ENCODE results near the gene RBM11.

DNA sequence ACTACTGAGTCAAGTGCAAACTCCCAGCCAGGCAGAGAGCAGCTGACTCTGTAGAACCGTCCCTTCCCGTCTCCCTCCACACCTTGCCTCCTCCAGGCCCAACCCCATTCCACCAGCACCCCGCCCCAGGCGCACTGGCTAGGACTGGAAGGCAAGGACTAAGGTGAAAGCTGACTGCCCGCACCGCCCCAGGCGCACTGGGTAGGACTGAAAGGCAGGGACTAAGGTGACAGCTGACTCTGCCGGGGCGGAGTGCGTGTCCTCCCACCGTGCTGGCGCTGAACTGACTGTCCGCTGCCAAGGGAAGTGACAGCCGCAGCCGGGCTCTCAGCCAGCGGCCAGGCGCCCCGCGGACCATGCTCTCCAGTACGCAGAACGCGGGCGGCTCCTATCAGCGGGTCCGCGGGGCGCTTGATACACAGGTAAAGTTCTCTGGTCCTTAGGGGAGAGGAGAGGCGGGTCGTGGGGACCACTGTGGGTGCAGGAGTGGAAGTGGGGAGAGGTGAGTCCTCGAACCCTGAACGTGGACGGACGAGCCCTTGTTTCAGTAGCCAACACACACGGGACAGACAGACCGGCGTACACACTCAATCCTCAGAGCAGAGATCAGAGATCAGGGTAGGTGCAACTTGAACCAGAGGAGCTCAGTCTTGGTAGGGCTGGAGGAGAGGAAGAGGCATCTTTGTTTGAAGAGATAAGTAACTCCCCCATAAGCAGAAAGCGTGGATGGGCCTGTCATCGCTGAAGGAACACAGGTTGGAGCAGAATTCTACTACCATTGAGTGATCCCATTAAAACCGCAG lies 58.0 kb downstream of the RBM11 start:
- TF ChIP-seq, protein P1, sequence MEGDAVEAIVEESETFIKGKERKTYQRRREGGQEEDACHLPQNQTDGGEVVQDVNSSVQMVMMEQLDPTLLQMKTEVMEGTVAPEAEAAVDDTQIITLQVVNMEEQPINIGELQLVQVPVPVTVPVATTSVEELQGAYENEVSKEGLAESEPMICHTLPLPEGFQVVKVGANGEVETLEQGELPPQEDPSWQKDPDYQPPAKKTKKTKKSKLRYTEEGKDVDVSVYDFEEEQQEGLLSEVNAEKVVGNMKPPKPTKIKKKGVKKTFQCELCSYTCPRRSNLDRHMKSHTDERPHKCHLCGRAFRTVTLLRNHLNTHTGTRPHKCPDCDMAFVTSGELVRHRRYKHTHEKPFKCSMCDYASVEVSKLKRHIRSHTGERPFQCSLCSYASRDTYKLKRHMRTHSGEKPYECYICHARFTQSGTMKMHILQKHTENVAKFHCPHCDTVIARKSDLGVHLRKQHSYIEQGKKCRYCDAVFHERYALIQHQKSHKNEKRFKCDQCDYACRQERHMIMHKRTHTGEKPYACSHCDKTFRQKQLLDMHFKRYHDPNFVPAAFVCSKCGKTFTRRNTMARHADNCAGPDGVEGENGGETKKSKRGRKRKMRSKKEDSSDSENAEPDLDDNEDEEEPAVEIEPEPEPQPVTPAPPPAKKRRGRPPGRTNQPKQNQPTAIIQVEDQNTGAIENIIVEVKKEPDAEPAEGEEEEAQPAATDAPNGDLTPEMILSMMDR (conservative IDR thresholded peaks at IDR 0.05): no peak
- TF ChIP-seq ZFX (IDR thresholded peaks at IDR 0.05): no peak

Data from C4-2B (cell line).